Subcutaneous abdominal adipose tissue (tissue), 5 donors: Measurements from ENCODE around the gene DAZL.

Experiments used
- H3K27ac ChIP-seq: one replicate; pipeline ENCODE4 v1.7.0; 2013; ENCODE audit warnings: low read depth, mild to moderate bottlenecking, inconsistent platforms, low read length, moderate library complexity
- H3K27me3 ChIP-seq, 5 donors: one replicate each; pipeline ENCODE4 v1.7.0; 2013; ENCODE audit warnings: low read length in 5 of 5, inconsistent platforms in 1 of 5; ENCODE audit not compliant: control insufficient read depth in 5 of 5, insufficient read depth in 4 of 5
- H3K36me3 ChIP-seq, 5 donors: one replicate each; pipeline ENCODE4 v1.7.0; 2013; ENCODE audit warnings: low read length in 5 of 5; ENCODE audit not compliant: control insufficient read depth in 5 of 5, insufficient read depth in 5 of 5
- H3K4me1 ChIP-seq, 5 donors: one replicate each; pipeline ENCODE4 v1.7.0; 2013; ENCODE audit warnings: low read length in 5 of 5, mild to moderate bottlenecking in 3 of 5, moderate library complexity in 1 of 5; ENCODE audit not compliant: control insufficient read depth in 5 of 5, insufficient read depth in 5 of 5
- H3K4me3 ChIP-seq, 5 donors: one replicate each; pipeline ENCODE4 v1.7.0; 2013; ENCODE audit warnings: low read length in 5 of 5, low read depth in 1 of 5
- H3K9ac ChIP-seq, 5 donors: one replicate each; pipeline ENCODE4 v1.7.0; 2013; ENCODE audit warnings: low read length in 5 of 5, mild to moderate bottlenecking in 4 of 5, moderate library complexity in 3 of 5
- H3K9me3 ChIP-seq, 5 donors: one replicate each; pipeline ENCODE4 v1.7.0; 2013; ENCODE audit warnings: low read length in 5 of 5; ENCODE audit not compliant: control insufficient read depth in 5 of 5
- donor health status: healthy.
- donor health status: healthy.
- donor health status: healthy.
- donor health status: healthy.
- donor health status: healthy.

Gene DAZL

GRCh38 chr3:16547561-16548357 lies 57.5 kb downstream of the DAZL start:
- no peak overlapping the region for H3K4me3 ChIP-seq
- H3K4me1 ChIP-seq = peaks cover 3 to 34% (median 10%) of the 10 kb centered on the region in 5 donors
- peaks cover 0 to 3% (median 0%) of the 10 kb centered on the region in 5 donors for H3K9me3 ChIP-seq
- H3K9ac ChIP-seq = no peak overlapping the region
- no peak overlapping the region for H3K27ac ChIP-seq
- no peaks in the 10 kb centered on the region for H3K36me3 ChIP-seq
- no peaks in the 10 kb centered on the region for H3K27me3 ChIP-seq

DNA sequence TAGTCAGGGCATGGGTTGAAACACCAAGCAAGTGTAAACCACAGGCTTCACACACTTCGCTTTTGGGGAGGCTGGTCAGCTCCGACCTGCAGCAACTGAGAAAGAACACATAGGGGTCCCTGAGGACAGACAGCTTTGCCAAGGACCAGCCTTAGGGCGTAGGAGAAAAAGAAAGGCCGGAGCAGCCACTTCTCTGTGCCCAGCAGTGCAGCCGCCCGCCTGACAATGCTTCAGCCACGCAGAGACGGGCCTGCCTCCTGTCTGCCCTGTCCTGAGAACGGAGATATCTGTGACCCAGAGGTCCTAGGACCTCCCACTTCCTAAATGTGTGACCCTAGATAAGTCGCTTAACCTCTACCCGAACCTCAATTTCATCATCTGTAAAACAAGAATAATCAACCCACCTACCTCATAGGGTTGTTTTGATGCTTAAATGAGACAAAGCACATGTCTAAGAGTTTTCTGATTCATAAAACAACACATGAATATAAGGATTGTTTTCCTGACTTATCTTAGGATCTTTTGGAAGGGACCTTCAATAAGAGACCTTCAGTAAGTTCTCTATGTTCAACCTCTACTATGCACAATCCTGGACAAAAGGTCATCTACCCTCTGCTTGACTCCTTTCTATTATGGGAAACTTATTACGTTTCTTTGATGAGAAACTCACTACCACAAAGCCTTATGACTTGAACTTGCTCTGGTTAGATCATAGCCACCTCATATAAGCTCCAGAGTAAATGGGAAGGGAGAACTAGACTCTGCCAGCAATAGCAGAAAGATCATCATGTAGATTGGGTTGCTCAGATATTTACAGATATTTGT lies 58.8 kb downstream of the DAZL start:
- H3K4me3 ChIP-seq = no peak overlapping the region
- H3K27me3 ChIP-seq = no peaks in the 10 kb centered on the region
- H3K4me1 ChIP-seq = peaks cover 3 to 34% (median 10%) of the 10 kb centered on the region in 5 donors
- no peaks in the 10 kb centered on the region for H3K36me3 ChIP-seq
- no peak overlapping the region for H3K9ac ChIP-seq
- no peak overlapping the region for H3K27ac ChIP-seq
- peaks cover 0 to 3% (median 0%) of the 10 kb centered on the region in 5 donors for H3K9me3 ChIP-seq

DNA sequence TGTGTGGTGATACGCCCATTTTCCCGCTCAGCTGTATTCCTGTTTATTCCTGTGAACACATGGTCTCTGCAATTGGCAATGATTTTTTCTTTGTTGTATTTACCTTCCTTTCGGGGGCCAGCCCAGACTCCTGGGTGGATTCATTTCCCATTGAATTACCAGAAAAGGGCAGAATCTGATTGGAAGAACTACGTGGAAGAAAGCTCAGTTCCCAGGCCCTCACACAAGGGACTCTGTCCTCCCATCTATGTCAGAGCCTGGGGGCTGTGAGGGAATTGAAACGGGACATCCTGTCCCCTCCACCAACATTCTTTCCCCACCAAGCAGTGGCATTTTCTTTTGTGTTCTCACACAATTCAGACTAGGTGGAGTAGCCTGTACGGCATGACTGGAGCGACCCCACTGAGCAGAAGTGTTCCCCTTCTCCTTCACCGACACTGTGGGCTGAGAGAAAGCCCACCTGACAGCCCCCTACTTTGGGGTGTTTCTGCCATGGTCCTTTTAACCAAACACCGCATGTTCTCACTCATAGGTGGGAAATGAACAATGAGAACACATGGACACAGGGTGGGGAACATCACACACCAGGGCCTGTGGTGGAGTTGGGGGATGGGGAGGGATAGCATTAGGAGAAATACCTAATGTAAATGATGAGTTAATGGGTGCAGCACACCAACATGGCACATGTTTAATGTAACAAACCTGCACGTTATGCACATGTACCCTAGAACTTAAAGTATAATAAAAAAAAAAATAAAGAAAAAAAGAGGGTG lies 59.6 kb downstream of the DAZL start:
- no peak overlapping the region for H3K9ac ChIP-seq

DNA sequence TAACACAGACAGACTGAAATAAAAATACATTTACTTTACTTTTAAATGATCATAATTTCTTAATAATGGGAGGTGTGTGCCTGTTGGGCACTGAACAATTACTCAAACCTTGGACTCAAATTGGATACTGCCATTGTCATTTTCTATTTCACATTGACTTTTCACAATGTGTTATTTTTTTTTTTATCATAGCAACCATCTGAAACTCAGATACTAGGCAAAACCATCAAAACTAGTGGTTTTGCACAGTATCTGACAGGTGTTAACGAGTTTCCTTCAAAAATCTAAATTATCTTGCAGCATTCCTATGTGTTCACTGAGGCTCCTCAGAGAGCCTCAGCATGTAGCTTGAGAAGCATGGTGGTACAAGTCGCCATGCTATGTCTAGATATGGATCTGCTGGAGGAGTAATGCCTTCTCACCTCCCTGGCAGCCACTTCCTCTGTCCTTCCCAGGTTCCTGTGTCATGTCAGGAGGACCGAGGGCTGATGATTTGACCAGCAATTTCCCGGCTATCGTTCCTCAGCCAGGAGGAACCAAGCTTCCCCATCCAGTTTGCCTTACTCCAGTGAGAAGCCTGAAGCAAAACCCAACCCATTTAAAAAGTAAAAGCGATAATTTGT lies 61.9 kb downstream of the DAZL start:
- Histone ChIP-seq H3K4me3 (no peak overlapping the region), H3K4me1 (peaks cover 0 to 29% (median 3%) of the 10 kb centered on the region in 5 donors), H3K27me3 (no peaks in the 10 kb centered on the region), H3K9me3 (peaks cover 0 to 3% (median 0%) of the 10 kb centered on the region in 5 donors), H3K9ac (no peak overlapping the region), H3K36me3 (no peaks in the 10 kb centered on the region), H3K27ac (no peak overlapping the region)

More for the DNA sequence above, 59.6 kb downstream of the DAZL start:
- Histone ChIP-seq H3K4me1 (peaks cover 0 to 30% (median 5%) of the 10 kb centered on the region in 5 donors), H3K27ac (peak overlapping the region; percentile 11), H3K4me3 (no peak overlapping the region), H3K27me3 (no peaks in the 10 kb centered on the region), H3K9me3 (peaks cover 0 to 3% (median 0%) of the 10 kb centered on the region in 5 donors), H3K36me3 (no peaks in the 10 kb centered on the region)

- Histone ChIP-seq H3K27me3 (no peaks in the 10 kb centered on the region), H3K9ac (no peak overlapping the region), H3K4me1 (peaks cover 0 to 10% (median 3%) of the 10 kb centered on the region in 5 donors), H3K27ac (no peak overlapping the region), H3K36me3 (no peaks in the 10 kb centered on the region), H3K4me3 (no peak overlapping the region), H3K9me3 (no peaks in the 10 kb centered on the region)
Observed at GRCh38 chr3:16538507-16538906, 66.7 kb downstream of the DAZL start.

DNA sequence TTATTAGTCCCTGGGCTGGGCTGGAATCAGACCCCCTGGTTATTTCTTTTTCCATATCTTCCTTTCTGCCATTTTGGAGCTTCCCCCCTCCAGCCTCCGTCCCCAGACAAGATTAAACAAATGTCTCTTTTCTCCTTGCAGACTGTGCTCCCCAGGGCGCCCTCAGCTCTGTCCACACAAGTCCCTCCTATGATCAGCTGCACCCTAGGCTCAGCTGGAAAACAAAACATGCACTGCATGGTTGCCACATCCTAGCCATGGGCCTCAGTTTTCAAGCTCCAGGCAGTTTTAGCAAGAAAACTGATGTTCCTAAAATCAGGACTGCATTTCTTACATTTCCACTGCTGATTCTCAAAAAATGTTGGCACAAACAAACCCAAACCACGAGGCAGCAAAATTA lies 68.2 kb downstream of the DAZL start:
- Histone ChIP-seq H3K4me3 (no peak overlapping the region), H3K9ac (no peak overlapping the region), H3K36me3 (no peaks in the 10 kb centered on the region), H3K9me3 (no peaks in the 10 kb centered on the region), H3K27ac (no peak overlapping the region), H3K27me3 (no peaks in the 10 kb centered on the region), H3K4me1 (peaks cover 0 to 8% (median 4%) of the 10 kb centered on the region in 5 donors)
